Anterior cingulate cortex (tissue), 58 donors: ENCODE results near the gene GGT1.
"Not testable (repeated sequence)": the region's sequence is repeated elsewhere in the genome, so short reads cannot be mapped to it uniquely, and the experiment has no call there.

Experiments used
- DNase-seq, 58 donors: peaks; one replicate each; lab custom pipeline; 2025; lab: John Stamatoyannopoulos, UW

The GGT1 gene

GRCh38 chr22:24602847-24603769, at the start of gene GGT1:
Gene GGT1, plus strand, starts transcription at chr22:24603193. Its CDS starts 7,889 bp downstream, at chr22:24611082.
- not testable (repeated sequence) for DNase-seq

DNA sequence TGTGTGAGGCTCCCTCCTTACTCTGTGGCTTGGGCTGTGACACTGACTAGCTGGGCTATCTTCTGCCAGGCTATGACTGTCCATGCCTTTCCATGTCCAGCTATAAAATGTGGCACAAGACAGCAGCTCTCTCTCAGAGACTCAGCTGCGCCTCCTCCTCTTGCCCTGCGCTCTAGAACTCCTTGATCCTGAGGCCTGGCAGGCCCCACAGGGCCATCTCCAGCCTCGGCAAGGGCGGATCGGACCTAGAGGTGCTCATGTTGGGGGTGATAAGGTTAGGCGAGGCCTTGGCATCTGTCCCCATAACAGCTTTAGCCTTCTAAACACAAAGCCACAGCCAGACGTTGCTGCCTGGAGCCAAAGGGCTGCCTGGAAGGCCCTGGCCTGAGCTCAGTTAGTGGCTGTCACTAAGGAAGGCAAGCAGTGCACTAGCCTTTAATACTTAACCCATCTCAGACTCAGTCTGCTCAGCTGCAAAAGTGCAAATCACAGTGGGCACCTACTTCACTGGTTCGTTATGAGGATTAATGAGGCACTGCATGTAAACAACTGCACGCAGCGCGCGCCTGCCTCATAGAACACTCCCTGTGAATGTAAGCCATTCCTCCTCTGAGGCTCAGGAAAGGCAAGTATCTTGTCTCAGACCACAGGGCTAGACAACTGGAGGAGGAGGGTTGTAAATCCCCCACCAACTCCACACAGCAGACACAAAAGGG, 49.2 kb upstream of the GGT1 start:
- DNase-seq = peak in 4 of 58 donors; percentile 8 to 19 (median 14)

GRCh38 chr22:24554313-24555164, 48.5 kb upstream of the GGT1 start, which contains the start of gene GUCD1:
Gene GUCD1, minus strand, starts transcription at chr22:24555138. Its CDS starts 147 bp downstream, at chr22:24554991.
- DNase-seq = peak in 9 of 58 donors; percentile 15 to 73 (median 36)

- peak; percentile 93 to 100 (median 99) for DNase-seq
Observed at GRCh38 chr22:24555165-24556039, 47.6 kb upstream of the GGT1 start, which contains the start of gene SNRPD3. Gene SNRPD3, plus strand, starts transcription at chr22:24555999. Its CDS starts 1,676 bp downstream, at chr22:24557675.

DNA sequence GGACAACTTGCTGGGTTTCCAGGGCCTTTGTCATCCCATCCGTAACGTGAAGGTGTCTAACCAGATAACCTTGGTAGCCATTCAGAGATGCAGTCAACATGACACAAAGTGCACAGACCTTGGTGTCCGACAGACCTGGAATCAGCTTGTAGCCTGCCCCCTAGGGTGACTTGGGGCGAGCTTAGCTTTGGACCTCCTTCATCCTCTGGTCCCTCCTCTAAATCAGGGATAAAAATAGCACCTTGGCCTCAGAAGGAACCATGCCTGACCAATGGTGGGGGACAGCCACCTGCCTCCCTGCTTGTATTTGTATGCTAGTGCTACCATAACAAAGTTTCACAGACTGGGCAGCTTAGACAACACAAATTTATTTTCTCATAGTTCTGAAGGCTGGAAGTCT, 43.5 kb upstream of the GGT1 start:
- DNase-seq = no peak

- DNase-seq = no peak
Observed at GRCh38 chr22:24563246-24563645, 39.7 kb upstream of the GGT1 start.

DNA sequence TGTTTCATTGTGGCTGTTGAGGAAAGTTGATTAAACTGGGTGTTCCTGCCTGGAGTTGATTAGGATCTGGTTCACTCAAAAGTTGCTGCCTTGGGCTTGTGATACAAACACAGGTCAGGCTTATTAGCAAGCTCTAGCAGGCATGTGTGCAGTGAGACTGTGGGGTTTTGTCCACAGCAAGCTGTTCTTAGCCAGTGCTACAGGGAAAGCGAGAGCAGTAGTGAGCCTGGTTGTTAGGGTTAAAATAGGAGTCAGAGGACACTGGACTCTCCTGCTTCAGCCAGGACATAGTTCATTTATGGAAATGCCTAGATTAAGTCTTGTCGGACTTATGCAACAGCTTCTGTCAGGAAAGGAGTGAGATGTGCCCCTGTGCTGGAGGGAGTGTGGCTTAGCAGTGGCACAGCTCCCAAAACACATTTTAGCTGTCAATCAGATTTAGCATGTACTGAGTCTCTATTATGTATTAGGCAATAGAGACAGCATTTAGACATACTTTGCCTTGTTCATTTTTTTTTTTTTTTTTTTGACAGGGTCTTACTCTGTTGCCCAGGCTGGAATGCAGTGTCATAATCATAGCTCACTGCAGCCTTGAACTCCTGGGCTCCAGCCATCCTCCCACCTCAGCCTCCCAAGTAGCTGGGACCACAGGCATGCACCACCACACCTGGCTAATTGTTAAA, 38.5 kb upstream of the GGT1 start:
- DNase-seq = no peak

DNA sequence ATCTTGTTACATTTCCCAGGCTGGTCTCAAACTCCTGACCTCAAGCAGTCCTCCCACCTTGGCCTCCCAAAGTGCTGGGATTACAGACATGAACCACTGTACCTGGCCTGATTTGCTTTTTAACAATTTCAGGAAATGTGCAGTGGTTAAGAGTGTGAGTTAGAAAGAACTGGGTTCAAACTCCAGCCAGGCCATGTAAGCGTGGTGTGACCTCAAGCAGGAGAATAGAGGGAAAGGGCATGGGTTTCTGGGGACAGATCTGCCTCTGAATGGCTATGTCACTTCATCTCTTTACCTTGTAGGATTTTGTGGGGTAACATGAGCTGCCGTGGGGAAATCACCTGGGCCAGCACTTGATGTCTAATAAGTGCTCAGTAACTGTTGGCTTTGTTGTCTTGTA, 37.9 kb upstream of the GGT1 start:
- no peak for DNase-seq

GRCh38 chr22:24566899-24567511, 36.0 kb upstream of the GGT1 start:
- DNase-seq = no peak

GRCh38 chr22:24567668-24568067, 35.3 kb upstream of the GGT1 start:
- no peak for DNase-seq

- no peak for DNase-seq
Observed at GRCh38 chr22:24571266-24571665, 31.7 kb upstream of the GGT1 start.

DNA sequence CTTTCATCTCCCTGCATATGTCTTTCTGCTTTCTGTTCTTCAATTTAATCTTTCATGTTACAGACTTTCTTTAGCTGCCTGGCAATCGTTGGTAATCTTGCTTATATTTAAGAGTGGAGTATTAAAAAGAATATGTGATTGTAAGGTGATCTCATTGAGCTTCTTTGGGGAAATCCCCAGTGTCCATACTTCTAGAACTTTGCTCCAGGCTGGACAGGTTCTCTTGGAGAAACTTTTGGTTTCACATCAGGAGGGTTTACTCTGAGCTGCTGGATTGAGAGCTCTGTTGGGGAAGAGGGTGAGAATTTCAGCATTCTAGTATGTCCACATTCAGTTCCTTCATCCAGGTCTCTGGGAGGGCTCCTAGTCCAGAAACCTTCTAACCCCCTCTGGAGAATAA, 26.2 kb upstream of the GGT1 start:
- no peak for DNase-seq

DNA sequence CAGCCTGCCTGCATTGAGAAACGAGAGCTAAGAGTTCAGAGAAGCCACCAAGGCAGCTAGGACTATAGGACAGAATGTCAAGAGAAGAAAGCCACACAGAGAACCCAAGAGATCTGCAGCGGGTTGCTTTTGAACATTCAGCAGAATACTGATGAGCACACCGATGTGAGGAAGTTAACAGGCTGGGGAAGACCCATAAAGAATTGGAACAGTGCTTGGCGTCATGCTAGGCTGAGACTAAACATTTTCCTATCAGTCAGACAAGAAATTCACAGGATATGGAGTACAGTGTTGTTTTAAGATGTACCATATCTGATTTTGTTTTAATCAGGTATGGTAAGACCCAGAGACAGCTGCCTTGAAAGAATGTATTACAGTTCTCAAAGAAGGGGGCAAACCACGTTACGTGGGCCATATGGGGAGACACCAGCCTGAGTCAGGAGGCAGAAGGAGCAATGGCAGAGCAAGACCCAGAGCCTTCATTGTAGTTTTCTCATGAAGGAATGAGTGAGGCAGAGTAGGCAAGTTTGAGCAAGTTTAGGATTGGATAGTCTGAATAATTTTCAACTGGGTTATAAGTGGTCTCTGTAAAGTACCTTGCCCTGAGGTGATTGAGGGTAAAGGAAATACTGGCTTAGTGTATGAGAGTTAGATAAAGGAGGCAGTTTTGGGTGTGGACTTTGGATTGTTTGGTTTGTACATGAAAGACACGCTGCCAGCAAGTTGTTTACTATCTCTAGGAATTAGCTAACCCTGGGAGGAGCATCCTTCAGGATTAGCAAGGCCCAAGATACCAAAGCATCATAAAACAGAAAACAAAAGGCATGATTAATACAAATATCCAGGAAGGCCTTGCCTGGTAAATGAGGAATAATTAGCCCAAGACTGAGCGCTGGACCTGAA, 24.4 kb upstream of the GGT1 start:
- no peak for DNase-seq

- no peak for DNase-seq
Observed at GRCh38 chr22:24579258-24579601, 23.8 kb upstream of the GGT1 start.

DNA sequence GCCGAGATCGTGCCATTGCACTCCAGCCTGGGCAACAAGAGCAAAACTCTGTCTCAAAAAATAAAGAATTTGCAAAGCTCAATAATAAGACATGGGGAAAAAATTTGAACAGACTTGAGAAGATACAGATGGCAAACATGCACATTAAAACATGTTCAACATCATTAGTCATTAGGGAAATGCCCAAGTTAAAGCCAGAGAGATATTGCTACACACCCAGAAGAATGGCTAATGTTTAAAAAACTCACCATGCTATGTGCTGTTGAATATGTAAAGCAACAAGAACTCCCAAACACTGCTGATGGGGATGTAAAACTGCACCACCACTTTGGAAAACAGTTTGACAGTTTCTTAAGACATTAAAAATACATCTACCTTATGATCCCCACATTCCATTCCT, 22.7 kb upstream of the GGT1 start:
- DNase-seq = no peak

- DNase-seq = no peak
Observed at GRCh38 chr22:24582056-24582814, 20.8 kb upstream of the GGT1 start.
